HG03575 (cell line): ENCODE measurements around the gene TRIM63.

Experiments used
- ATAC-seq: cut with Tn5 transposase; IDR thresholded peaks from one replicate; pipeline ENCODE4 v1.9.1; 2021; ENCODE audit not compliant: unreplicated experiment, insufficient number of reproducible peaks, low FRiP score; ENCODE audit errors: extremely low read depth

TRIM63 gene

GRCh38 chr1:26003262-26003661, 64.2 kb downstream of the TRIM63 start:
- no peak for ATAC-seq
